Smooth muscle cell (in vitro differentiated cells): ENCODE measurements around the gene MDFI. TPM values are rescaled to one million over a fixed set of nuclear protein-coding genes. Genes with fewer than 3 reads are reported as not detected.

Experiments used
- DNase-seq: peaks from one replicate; lab custom pipeline; 2025; ENCODE audit not compliant: unreplicated experiment; lab: John Stamatoyannopoulos, UW
- H2AFZ ChIP-seq: fragments of 200-600 bp; sonication (generic); 2 replicates; pipeline ENCODE4 v1.6.0; 2016; ENCODE audit warnings: antibody characterized with exemption, low read depth, mild to moderate bottlenecking
- H3F3A ChIP-seq: fragments of 200-600 bp; sonication (generic); 2 replicates; pipeline ENCODE4 v1.6.0; 2017; ENCODE audit warnings: antibody characterized with exemption, low read depth
- H3K27ac ChIP-seq: fragments of 200-600 bp; sonication (generic); 2 replicates; pipeline ENCODE4 v1.5.1; 2016; ENCODE audit warnings: low read depth, mild to moderate bottlenecking
- H3K27me3 ChIP-seq: fragments of 200-600 bp; sonication (generic); 2 replicates; pipeline ENCODE4 v1.6.1; 2016; ENCODE audit warnings: low read depth, mild to moderate bottlenecking
- H3K36me3 ChIP-seq: fragments of 200-600 bp; sonication (generic); 2 replicates; pipeline ENCODE4 v1.5.1; 2016; ENCODE audit warnings: low read depth
- H3K4me1 ChIP-seq: fragments of 200-600 bp; sonication (generic); 2 replicates; pipeline ENCODE4 v1.5.1; 2016; ENCODE audit warnings: low read depth
- H3K4me2 ChIP-seq: fragments of 200-600 bp; sonication (generic); 2 replicates; pipeline ENCODE4 v1.6.0; 2016; ENCODE audit warnings: mild to moderate bottlenecking
- H3K4me3 ChIP-seq: fragments of 200-600 bp; sonication (generic); 2 replicates; pipeline ENCODE4 v1.5.1; 2016; ENCODE audit warnings: mild to moderate bottlenecking
- H3K79me2 ChIP-seq: fragments of 200-600 bp; sonication (generic); 2 replicates; pipeline ENCODE4 v1.6.0; 2016; ENCODE audit warnings: low read depth, mild to moderate bottlenecking
- H3K9ac ChIP-seq: fragments of 200-600 bp; sonication (generic); 2 replicates; pipeline ENCODE4 v1.6.0; 2016; ENCODE audit warnings: low read depth
- H3K9me3 ChIP-seq: fragments of 200-600 bp; sonication (generic); replicated peaks from 2 replicates; pipeline ENCODE4 v1.5.1; 2016; ENCODE audit warnings: low read depth
- H4K20me1 ChIP-seq: fragments of 200-600 bp; sonication (generic); 2 replicates; pipeline ENCODE4 v1.6.0; 2016; ENCODE audit warnings: low read depth
- WGBS: methylation state at CpG from one replicate; pipeline ENCODE4 v1.1.7; 2016; ENCODE audit warnings: low lambda C conversion rate; 5-methylcytosine and 5-hydroxymethylcytosine counted together
- polyA plus RNA-seq: library from polyadenylated mRNA; unstranded; fragments of >200 nt; fragmentation: Nextera tagmentation; extraction: Ambion mirVana; gene quantifications from 2 replicates; pipeline ENCODE4 v1.2.1, GENCODE V29; 2016
- total RNA-seq: library from RNA; depleted of rRNA; stranded (reverse); fragments of >200 nt; gene quantifications from 2 replicates; pipeline ENCODE4 v1.2.3, GENCODE V29; 2014
- TF ChIP-seq, protein P1 (sequence below): fragments of 200-600 bp; sonication (generic); IDR thresholded peaks from 2 replicates; pipeline ENCODE4 v1.5.1; 2017; ENCODE audit warnings: borderline replicate concordance, mild to moderate bottlenecking, antibody characterized with exemption; ENCODE audit not compliant: insufficient read depth, poor library complexity, severe bottlenecking

Gene MDFI
- total and polyA plus RNA-seq, 2 experiments from 2014 or later = 102 to 168 TPM

DNA sequence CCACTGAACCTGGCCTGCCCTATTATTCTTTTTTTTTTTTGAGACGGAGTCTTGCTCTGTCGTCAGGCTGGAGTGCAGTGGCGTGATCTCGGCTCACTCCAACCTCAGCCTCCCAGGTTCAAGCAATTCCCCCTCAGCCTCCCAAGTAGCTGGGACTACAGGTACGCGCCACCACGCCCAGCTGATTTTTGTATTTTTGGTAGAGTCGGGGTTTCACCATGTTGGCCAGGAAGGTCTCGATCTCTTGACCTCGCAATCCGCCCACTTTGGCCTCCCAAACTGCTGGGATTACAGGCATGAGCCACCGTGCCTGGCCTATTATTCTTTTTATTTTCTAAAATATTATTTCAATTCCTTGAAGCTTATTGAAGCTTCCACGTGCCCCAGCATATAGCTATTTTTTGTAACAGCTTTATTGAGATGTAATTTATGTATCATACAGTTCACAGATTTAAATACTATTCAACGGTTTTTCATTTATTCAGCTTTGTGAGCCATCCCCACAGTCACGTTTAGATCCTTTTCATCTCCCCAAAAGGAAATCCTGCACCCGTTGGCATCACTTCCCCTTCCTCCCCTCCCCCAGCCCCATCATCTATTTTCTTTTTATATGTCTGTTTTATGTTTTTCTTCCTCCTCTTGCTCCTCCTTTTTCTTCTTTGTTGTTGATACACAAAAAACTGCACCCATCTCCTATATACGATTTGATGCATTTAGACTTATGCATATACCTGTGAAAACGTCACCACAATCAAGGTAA, 13.5 kb upstream of the MDFI start:
- WGBS = 93% methylated on average over 18 of the region's 18 CpGs

DNA sequence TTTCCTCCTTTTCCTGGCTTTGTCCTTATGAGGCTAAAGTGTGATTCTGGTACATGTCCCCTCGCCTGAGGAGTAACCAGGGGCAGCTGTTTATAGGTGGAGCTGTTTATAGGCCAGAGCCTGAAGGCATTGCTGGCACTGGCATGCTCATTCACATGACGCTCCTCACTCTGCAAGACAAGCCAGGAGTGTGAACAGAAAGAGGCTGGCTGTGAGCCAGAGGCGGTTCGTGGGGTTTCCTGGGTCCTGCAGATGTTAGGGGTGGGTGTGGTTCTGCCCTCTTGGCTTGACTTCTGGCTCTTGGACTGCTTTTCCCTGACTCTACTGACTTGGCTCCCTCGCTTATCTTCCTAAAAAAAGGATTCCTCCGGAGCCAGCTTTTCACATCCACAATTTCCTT, 12.8 kb upstream of the MDFI start:
- WGBS = 50% methylated on average over 6 of the region's 6 CpGs
- no peak overlapping the region for H3K9ac ChIP-seq
- H3K27me3 ChIP-seq = no peaks in the 10 kb centered on the region
- peaks cover 6% of the 10 kb centered on the region for H3K4me1 ChIP-seq
- no peak for DNase-seq
- H4K20me1 ChIP-seq = no peaks in the 10 kb centered on the region
- no peak overlapping the region for H2AFZ ChIP-seq
- H3K27ac ChIP-seq = no peak overlapping the region
- peaks cover 5% of the 10 kb centered on the region for H3F3A ChIP-seq
- H3K4me3 ChIP-seq = no peak overlapping the region
- H3K4me2 ChIP-seq = no peak overlapping the region
- H3K79me2 ChIP-seq = no peaks in the 10 kb centered on the region
- peaks cover 3% of the 10 kb centered on the region for H3K9me3 ChIP-seq
- TF ChIP-seq, protein P1, sequence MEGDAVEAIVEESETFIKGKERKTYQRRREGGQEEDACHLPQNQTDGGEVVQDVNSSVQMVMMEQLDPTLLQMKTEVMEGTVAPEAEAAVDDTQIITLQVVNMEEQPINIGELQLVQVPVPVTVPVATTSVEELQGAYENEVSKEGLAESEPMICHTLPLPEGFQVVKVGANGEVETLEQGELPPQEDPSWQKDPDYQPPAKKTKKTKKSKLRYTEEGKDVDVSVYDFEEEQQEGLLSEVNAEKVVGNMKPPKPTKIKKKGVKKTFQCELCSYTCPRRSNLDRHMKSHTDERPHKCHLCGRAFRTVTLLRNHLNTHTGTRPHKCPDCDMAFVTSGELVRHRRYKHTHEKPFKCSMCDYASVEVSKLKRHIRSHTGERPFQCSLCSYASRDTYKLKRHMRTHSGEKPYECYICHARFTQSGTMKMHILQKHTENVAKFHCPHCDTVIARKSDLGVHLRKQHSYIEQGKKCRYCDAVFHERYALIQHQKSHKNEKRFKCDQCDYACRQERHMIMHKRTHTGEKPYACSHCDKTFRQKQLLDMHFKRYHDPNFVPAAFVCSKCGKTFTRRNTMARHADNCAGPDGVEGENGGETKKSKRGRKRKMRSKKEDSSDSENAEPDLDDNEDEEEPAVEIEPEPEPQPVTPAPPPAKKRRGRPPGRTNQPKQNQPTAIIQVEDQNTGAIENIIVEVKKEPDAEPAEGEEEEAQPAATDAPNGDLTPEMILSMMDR = no peak
- H3K36me3 ChIP-seq = no peaks in the 10 kb centered on the region

More for the DNA sequence above, 13.5 kb upstream of the MDFI start:
- no peak overlapping the region for H3K4me2 ChIP-seq
- H3K27me3 ChIP-seq = no peaks in the 10 kb centered on the region
- no peak for DNase-seq
- no peaks in the 10 kb centered on the region for H3K79me2 ChIP-seq
- peaks cover 3% of the 10 kb centered on the region for H3K9me3 ChIP-seq
- no peaks in the 10 kb centered on the region for H4K20me1 ChIP-seq
- no peak overlapping the region for H3K27ac ChIP-seq
- no peak overlapping the region for H3K9ac ChIP-seq
- TF ChIP-seq, protein P1 = no peak
- H3K36me3 ChIP-seq = no peaks in the 10 kb centered on the region
- H3K4me3 ChIP-seq = no peak overlapping the region
- peaks cover 6% of the 10 kb centered on the region for H3K4me1 ChIP-seq
- peaks cover 5% of the 10 kb centered on the region for H3F3A ChIP-seq
- no peak overlapping the region for H2AFZ ChIP-seq

DNA sequence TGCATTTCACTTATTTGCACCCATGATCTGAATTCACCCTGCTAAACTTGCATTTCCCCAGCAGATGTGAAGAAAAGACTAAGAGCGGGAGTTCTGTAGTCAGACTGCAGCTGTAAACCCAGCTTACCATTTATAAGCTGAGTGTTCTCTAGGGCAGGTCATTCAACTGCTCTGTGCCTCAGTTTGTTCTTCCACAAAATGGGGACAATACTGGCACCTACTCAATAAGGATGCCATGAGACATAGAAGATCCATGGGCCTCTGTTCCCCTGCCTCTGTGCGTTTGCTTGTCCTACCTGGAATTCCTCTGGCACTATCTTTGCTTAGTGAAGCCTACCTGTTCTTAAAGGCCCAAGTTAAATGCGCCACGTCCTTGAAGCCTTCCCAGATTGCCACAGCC, 12.2 kb upstream of the MDFI start:
- no peak overlapping the region for H3K4me3 ChIP-seq
- H3K27me3 ChIP-seq = no peaks in the 10 kb centered on the region
- H3K4me2 ChIP-seq = no peak overlapping the region
- peaks cover under 1% of the 10 kb centered on the region for H3K9me3 ChIP-seq
- no peaks in the 10 kb centered on the region for H4K20me1 ChIP-seq
- H2AFZ ChIP-seq = no peak overlapping the region
- H3K27ac ChIP-seq = no peak overlapping the region
- WGBS = 95% methylated on average over 4 of the region's 4 CpGs
- TF ChIP-seq, protein P1 = no peak
- H3K79me2 ChIP-seq = no peaks in the 10 kb centered on the region
- no peak for DNase-seq
- H3K36me3 ChIP-seq = no peaks in the 10 kb centered on the region
- peaks cover 5% of the 10 kb centered on the region for H3F3A ChIP-seq
- H3K9ac ChIP-seq = no peak overlapping the region
- H3K4me1 ChIP-seq = peaks cover 6% of the 10 kb centered on the region

DNA sequence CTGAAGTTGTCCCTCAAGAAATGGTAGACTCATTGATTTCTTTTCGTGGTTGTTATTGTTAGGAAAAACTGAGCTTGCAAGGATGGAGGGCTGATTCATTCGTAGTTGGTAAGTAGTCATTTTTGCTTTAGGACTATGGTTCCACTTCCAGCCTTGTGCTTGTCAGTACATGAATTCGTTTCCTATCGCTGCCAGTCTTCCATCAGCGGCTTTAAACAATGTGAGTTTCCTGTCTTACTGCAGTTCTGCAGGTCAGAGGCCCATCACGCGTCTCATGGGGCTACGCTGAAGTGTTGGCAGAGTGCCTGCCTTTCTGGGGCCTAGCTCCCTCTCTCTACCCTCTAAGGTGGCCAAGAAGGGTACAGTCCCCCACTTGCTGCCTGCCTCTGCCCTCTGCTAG, 11.4 kb upstream of the MDFI start:
- Histone ChIP-seq H3K9me3 (no peaks in the 10 kb centered on the region), H3K4me3 (no peak overlapping the region), H3K27ac (no peak overlapping the region), H3K9ac (no peak overlapping the region), H2AFZ (no peak overlapping the region), H3K79me2 (no peaks in the 10 kb centered on the region), H3F3A (peaks cover 5% of the 10 kb centered on the region), H3K4me1 (peaks cover 6% of the 10 kb centered on the region), H3K36me3 (no peaks in the 10 kb centered on the region), H3K4me2 (no peak overlapping the region), H3K27me3 (no peaks in the 10 kb centered on the region), H4K20me1 (no peaks in the 10 kb centered on the region)
- TF ChIP-seq, protein P1 = no peak
- no peak for DNase-seq
- 74% methylated on average over 8 of the region's 8 CpGs for WGBS
